HUES64 (cell line): Measurements from ENCODE around the gene TF. TPM values are rescaled to one million over a fixed set of nuclear protein-coding genes. Genes with fewer than 3 reads are reported as not detected.

Experiments used
- H3K27ac ChIP-seq: 2 replicates; pipeline ENCODE4 v1.7.0; 2013; ENCODE audit warnings: low read depth, low read length, inconsistent platforms
- H3K27me3 ChIP-seq: 2 replicates; pipeline ENCODE4 v1.6.1; 2013; ENCODE audit warnings: mild to moderate bottlenecking, low read length; ENCODE audit not compliant: insufficient read depth
- H3K36me3 ChIP-seq: 2 replicates; pipeline ENCODE4 v1.6.1; 2013; ENCODE audit warnings: mild to moderate bottlenecking, low read length; ENCODE audit not compliant: insufficient read depth
- H3K4me1 ChIP-seq: 2 replicates; pipeline ENCODE4 v1.6.1; 2013; ENCODE audit warnings: mild to moderate bottlenecking, low read length, moderate library complexity; ENCODE audit not compliant: insufficient read depth
- H3K4me3 ChIP-seq: 2 replicates; pipeline ENCODE4 v1.5.1; 2013; ENCODE audit warnings: mild to moderate bottlenecking, low read length, moderate library complexity
- H3K9ac ChIP-seq: 2 replicates; pipeline ENCODE4 v1.6.1; 2013; ENCODE audit warnings: mild to moderate bottlenecking, low read depth, low read length
- H3K9me3 ChIP-seq: 2 replicates; pipeline ENCODE4 v1.6.1; 2013; ENCODE audit warnings: low read depth, low read length; ENCODE audit not compliant: insufficient read depth
- WGBS: fragments of 150-250, 120-280 bp; methylation state at CpG from one replicate; pipeline ENCODE4 v1.1.7; 2013; ENCODE audit warnings: missing lambda C conversion rate; 5-methylcytosine and 5-hydroxymethylcytosine counted together
- polyA plus RNA-seq, 2 experiments: library from polyadenylated mRNA; stranded (reverse); fragments of 50-300 nt; gene quantifications; one replicate each; pipeline ENCODE4 v1.2.3, GENCODE V29; 2013

TF gene
- 1.6 TPM for polyA plus RNA-seq (2013, experiment 1 of 2)
- polyA plus RNA-seq (2013, experiment 2 of 2): 4.5 TPM

DNA sequence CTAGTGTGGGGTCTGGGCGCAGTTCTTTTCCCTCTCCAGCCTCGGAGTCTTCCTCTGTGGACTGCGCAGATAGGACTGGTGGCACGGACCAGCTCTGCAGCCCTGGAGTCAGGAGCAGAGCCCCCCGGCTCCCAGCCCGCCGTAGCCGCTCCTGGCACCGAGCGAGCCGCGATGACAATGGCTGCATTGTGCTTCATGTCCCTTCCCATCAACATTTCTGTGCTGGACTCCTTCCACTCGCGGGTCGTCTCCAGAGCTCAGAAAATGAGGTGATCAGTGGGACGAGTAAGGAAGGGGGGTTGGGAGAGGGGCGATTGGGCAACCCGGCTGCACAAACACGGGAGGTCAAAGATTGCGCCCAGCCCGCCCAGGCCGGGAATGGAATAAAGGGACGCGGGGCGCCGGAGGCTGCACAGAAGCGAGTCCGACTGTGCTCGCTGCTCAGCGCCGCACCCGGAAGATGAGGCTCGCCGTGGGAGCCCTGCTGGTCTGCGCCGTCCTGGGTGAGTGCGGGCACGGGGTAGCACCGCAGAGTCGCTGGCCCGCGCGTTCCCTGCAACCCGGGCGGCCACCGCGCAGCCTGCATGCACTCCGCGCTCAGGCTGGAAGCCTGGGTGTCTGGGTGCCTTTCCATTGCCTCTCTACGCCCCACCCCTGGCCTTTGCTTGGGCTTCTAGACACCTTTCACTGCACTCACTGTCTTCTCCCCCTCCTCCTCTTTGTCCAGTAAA lies at the start of gene TF:
Gene TF, plus strand, starts transcription at position 413 of the 731 bp plus-strand sequence. Its CDS starts 48 bp downstream, at position 461.
- 21% methylated on average over 50 of the region's 50 CpGs for WGBS
- no peak within 1 kb of the TSS for H3K27ac ChIP-seq
- no peaks in the 10 kb centered on the region for H3K9me3 ChIP-seq
- peak within 1 kb of the TSS; percentile 56 for H3K4me3 ChIP-seq
- H3K4me1 ChIP-seq: no peaks in the 10 kb centered on the region
- H3K9ac ChIP-seq: peak within 1 kb of the TSS; percentile 48
- peaks cover 34% of the 10 kb centered on the region for H3K27me3 ChIP-seq
- no peaks in the 10 kb centered on the region for H3K36me3 ChIP-seq

DNA sequence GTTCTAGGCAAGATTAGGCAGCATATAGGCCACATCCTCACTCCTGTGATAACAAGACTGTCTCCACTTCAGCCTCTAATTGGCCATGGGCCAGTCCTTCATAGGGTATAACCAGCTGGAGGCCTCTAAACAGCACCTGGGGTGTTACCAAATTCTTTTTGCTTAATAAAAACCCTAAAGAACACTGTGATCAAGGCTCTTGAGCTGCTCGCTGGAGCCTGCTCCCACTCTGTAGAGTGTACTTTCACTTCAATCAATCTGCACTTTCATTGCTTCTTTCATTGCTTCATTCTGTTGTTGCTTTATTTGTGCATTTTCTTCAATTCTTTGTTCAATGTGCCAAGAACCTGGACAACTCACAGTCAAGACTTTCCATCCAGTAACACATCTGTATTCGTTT lies 48.2 kb upstream of the TF start:
- H3K9me3 ChIP-seq: no peaks in the 10 kb centered on the region
- no peak overlapping the region for H3K9ac ChIP-seq
- no peaks in the 10 kb centered on the region for H3K27me3 ChIP-seq
- no peak overlapping the region for H3K27ac ChIP-seq
- WGBS: 91% methylated on average over 2 of the region's 2 CpGs
- H3K36me3 ChIP-seq: no peaks in the 10 kb centered on the region
- H3K4me3 ChIP-seq: no peak overlapping the region
- no peaks in the 10 kb centered on the region for H3K4me1 ChIP-seq

DNA sequence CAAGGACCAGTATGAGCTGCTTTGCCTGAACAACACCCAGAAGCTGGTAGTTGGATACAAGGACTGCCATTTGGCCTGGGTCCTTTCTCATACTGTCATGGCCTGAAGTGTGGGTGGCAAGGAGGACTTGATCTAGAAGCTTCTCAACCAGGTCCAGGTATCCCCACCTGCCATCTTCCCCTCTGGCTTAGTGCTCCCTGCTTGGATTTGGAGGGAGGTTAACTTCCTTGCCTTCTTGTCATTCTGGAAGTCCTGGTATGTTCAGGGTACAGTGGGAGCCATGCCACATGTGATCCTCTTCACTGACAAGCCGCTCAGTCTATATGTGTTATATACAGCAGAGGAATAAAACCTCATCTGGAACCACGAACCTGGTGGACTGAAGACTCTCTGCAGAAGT lies 46.7 kb upstream of the TF start:
- no peaks in the 10 kb centered on the region for H3K4me1 ChIP-seq
- H3K27ac ChIP-seq: no peak overlapping the region
- H3K9ac ChIP-seq: no peak overlapping the region
- no peaks in the 10 kb centered on the region for H3K27me3 ChIP-seq
- 83% methylated on average over 2 of the region's 2 CpGs for WGBS
- H3K4me3 ChIP-seq: no peak overlapping the region
- H3K36me3 ChIP-seq: no peaks in the 10 kb centered on the region
- H3K9me3 ChIP-seq: no peaks in the 10 kb centered on the region

DNA sequence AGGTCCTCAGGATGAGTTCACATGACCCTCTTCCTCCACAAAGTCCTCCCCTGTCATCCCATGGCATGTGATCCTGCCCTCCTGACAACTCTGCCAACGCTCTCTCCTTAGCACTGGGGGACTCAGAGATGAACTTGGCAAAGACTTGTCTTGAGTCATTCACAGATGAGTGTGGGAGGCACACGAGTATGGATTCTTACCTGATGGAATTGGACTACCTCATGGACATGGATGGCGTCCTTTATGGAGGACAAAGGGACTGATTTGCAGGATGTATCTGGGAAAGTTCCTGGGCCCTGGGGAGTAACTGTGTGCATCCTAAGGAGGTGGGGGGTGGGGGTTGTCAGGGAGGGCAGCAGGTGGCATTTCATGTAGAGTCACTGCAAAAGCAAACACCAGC lies 46.3 kb upstream of the TF start:
- H3K9me3 ChIP-seq: no peaks in the 10 kb centered on the region
- H3K4me1 ChIP-seq: no peaks in the 10 kb centered on the region
- no peak overlapping the region for H3K4me3 ChIP-seq
- no peaks in the 10 kb centered on the region for H3K36me3 ChIP-seq
- WGBS: 93% methylated on average over 3 of the region's 3 CpGs
- no peak overlapping the region for H3K27ac ChIP-seq
- H3K9ac ChIP-seq: no peak overlapping the region
- H3K27me3 ChIP-seq: no peaks in the 10 kb centered on the region

DNA sequence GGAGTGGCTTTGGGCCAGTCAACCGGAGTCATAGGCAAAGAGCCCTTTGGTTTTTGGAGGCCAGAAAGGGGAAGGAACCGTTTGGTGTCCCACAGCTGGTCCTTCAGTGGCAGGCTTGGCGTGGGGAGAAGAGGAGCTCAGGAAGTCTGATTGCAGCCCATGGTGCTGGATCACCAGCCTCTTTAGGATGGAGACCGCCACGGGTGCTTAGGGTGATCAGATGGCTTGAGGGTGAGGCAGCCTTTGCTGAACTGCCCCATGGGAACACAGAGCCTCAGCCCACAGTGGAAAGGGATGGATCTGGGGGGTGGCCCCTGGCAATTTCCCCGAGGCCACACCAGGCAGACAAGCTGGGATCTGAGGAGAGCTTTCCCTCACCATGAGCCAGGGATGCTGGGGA lies 45.8 kb upstream of the TF start:
- 90% methylated on average over 6 of the region's 6 CpGs for WGBS
- Histone ChIP-seq H3K9ac (no peak overlapping the region), H3K4me1 (no peaks in the 10 kb centered on the region), H3K27me3 (no peaks in the 10 kb centered on the region), H3K4me3 (no peak overlapping the region), H3K9me3 (no peaks in the 10 kb centered on the region), H3K36me3 (no peaks in the 10 kb centered on the region), H3K27ac (no peak overlapping the region)

DNA sequence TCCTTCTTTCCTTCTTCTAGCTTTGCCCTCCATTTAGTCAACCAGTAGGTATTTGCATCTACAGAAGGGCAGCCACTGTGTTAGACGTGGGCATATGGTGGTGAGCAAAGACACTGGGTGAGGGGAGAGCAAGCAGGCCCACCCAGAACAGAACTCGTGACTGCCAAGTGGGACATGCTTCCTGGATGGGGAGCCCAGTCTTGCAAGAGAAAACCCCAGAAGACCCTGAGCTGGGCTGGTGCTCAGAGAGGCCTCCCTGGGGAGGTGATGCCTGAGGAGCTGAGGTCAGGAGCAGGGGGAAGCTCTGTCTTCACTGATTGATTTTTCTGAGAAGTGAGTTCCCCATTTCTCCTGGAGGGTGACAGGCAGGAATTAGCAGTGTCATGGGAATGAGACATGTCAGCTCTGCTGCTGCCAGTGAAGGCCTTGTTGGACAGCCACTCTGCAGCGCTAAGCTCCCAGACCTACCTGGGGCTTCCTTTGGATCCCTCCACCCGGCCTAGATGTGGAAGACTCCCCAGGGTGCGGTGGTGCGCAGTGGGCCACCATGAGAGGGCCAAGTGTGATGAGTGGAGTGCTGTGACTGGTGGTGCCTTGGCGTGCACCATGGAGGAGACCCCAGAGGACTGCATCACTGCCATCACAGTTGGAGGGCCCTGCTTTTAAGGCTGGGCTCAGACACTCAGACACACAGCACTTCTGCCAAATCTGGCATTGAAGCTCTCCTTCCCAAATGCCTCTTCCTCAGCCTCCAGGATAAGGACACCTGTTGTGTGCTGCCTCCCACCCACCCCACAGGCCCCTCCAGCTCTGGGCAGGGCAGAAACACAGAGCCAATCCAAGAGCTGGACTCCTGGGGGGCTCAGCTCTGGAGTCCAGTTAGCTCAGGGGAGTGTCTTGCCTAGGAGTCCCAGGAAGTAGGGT lies 44.5 kb upstream of the TF start:
- Histone ChIP-seq H3K36me3 (no peaks in the 10 kb centered on the region), H3K9ac (no peak overlapping the region), H3K9me3 (no peaks in the 10 kb centered on the region), H3K4me3 (no peak overlapping the region), H3K4me1 (no peaks in the 10 kb centered on the region), H3K27ac (no peak overlapping the region), H3K27me3 (no peaks in the 10 kb centered on the region)
- WGBS: 87% methylated on average over 7 of the region's 7 CpGs

DNA sequence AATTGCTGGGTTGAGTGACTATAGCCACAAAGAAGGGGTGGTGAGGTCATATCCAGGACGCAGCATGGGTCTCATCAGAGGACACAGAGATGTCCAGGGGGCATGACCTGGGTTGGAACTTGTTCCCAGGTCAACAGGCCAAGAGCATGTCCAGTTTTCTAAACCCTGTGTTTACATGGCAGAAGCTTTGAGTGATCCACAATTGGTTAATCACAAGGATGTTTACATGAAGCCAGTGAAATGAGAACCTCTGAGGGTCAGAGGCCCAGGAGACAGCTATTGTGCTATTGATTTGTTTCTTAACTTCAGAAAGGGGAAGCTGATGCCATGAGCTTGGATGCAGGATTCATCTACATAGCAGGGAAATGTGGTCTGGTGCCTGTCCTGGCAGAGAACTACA lies 42.3 kb upstream of the TF start:
- Histone ChIP-seq H3K9ac (no peak overlapping the region), H3K9me3 (no peaks in the 10 kb centered on the region), H3K4me1 (no peaks in the 10 kb centered on the region), H3K27me3 (no peaks in the 10 kb centered on the region), H3K36me3 (no peaks in the 10 kb centered on the region), H3K27ac (no peak overlapping the region), H3K4me3 (no peak overlapping the region)
- WGBS: 85% methylated on average over 1 of the region's 1 CpG

DNA sequence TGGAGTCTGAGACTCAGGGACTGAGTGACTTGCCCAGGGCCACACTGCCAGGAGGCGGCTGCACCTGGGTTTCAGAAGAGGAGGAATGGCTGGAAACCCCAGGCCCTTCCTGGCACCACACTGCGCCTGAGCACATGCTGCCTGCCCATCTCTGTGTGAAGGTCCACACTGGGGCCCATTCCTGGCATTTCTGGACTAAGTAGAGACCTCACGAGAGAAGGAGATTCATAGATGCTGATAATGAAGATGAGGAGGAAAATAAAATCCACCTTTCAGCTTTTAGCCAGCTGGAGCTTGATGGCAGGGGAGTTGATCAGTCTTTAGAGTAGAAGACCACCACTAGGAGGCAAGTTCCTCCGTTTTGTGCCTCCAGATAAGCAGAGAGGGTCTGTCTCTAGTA lies 40.2 kb upstream of the TF start:
- 76% methylated on average over 4 of the region's 4 CpGs for WGBS
- no peaks in the 10 kb centered on the region for H3K27me3 ChIP-seq
- H3K27ac ChIP-seq: no peak overlapping the region

DNA sequence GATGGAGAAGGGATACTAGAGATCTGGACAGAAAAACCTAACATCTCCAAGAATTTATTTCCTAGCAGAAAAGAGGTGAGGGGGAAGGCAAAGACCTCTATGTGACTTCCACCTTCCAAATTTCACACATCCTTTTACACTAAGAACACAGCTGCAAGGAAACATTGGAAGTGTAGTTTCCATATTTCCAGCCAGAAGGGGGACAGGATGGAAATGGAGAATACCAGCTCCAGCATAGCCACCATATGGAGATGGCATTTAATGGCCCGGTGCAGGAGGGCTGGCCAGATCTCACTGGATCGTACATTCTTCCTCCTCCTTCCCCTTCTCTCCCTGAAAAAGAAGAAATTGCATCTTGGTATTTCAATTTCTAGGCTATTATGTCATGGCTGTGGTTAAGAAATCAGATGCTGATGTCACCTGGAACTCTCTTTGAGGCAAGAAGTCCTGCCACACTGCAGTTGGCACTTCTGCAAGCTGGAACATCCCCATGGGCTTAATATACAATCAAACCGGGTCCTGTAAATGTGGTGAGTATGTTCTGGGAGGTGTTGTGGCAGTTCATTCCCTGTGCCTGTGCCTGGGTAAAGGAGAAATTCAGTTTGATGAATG lies 36.9 kb upstream of the TF start:
- H3K27ac ChIP-seq: no peak overlapping the region
- WGBS: 93% methylated on average over 3 of the region's 3 CpGs
- H3K9me3 ChIP-seq: no peaks in the 10 kb centered on the region
- no peak overlapping the region for H3K4me3 ChIP-seq
- H3K4me1 ChIP-seq: no peaks in the 10 kb centered on the region
- H3K9ac ChIP-seq: no peak overlapping the region
- H3K27me3 ChIP-seq: no peaks in the 10 kb centered on the region
- H3K36me3 ChIP-seq: no peaks in the 10 kb centered on the region

More for the DNA sequence above, 40.2 kb upstream of the TF start:
- Histone ChIP-seq H3K4me1 (no peaks in the 10 kb centered on the region), H3K4me3 (no peak overlapping the region), H3K9me3 (no peaks in the 10 kb centered on the region), H3K36me3 (no peaks in the 10 kb centered on the region), H3K9ac (no peak overlapping the region)

DNA sequence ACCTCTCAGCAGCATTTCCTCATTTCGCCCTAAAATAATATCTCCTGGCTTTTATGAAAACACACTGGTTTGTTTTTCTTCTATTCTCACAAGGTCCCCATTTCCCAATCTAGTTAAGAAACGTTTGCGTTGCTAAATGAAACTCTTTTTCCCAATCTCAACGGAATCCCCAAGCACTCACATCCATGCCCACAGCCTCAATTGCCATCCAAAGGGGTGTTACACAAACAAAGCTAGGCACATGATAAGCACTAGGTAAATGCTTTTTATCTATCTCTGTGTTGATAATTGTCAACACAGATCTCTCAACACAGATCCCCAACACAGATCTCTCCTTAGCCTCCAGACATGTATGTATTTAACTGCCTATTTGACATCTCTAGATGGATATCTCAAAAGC lies 35.2 kb upstream of the TF start:
- H3K36me3 ChIP-seq: no peaks in the 10 kb centered on the region
- H3K9ac ChIP-seq: no peak overlapping the region
- H3K4me1 ChIP-seq: no peaks in the 10 kb centered on the region
- WGBS: 83% methylated on average over 4 of the region's 4 CpGs
- H3K9me3 ChIP-seq: no peaks in the 10 kb centered on the region
- no peak overlapping the region for H3K27ac ChIP-seq
- H3K4me3 ChIP-seq: no peak overlapping the region
- no peaks in the 10 kb centered on the region for H3K27me3 ChIP-seq

DNA sequence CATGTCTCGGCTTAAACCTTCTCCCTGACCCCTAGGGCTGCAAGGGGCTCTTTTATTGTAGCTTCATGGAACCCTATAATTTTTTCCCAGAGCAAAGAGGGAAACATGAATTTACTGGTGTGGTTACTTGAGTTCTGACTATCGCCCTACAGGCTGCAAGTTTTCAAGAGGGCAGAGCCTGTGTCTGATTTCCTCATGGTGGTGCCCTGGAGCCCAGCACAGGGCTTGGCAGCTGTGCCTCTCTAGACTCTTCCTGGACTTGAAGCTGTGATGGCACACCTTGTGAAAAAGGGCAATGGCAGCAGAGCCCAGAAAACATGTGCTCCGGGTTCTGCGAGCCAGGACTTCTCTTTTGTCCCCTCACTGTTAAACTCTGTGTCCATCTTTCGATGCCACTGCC lies 34.2 kb upstream of the TF start:
- H3K9ac ChIP-seq: no peak overlapping the region
- WGBS: 93% methylated on average over 5 of the region's 5 CpGs
- H3K27me3 ChIP-seq: no peaks in the 10 kb centered on the region
- no peaks in the 10 kb centered on the region for H3K36me3 ChIP-seq
- no peak overlapping the region for H3K4me3 ChIP-seq
- H3K27ac ChIP-seq: no peak overlapping the region
- H3K4me1 ChIP-seq: no peaks in the 10 kb centered on the region
- no peaks in the 10 kb centered on the region for H3K9me3 ChIP-seq
